ENCODE data around the gene SLC26A11.
"Not testable (repeated sequence)": the region's sequence is repeated elsewhere in the genome, so short reads cannot be mapped to it uniquely, and the experiment has no call there.

SLC26A11 gene

GRCh38 chr17:80219763-80220053 lies 519 bp upstream of the SLC26A11 start:
- DNase-seq, result no peak

DNA sequence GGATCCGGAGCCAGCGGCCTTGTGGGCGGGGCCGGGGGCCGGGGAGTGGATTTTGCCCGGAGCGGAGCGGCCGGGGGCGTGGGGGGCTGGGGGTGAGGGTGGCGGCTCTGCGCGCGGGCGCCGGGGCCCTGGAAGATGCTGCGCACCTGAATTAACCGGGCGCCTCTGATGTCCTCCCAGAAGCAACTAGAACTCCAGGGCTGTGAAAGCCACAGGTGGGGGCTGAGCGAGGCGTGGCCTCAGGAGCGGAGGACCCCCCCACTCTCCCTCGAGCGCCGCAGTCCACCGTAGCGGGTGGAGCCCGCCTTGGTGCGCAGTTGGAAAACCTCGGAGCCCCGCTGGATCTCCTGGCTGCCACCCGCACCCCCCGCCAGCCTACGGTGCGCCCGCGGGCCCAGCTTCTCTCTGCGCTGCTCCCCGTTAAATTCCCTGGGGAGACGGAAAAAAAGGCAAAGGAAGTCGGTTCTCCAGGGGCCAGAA lies 549 bp downstream of the SLC26A11 start:
- DNase-seq, result no peak

DNA sequence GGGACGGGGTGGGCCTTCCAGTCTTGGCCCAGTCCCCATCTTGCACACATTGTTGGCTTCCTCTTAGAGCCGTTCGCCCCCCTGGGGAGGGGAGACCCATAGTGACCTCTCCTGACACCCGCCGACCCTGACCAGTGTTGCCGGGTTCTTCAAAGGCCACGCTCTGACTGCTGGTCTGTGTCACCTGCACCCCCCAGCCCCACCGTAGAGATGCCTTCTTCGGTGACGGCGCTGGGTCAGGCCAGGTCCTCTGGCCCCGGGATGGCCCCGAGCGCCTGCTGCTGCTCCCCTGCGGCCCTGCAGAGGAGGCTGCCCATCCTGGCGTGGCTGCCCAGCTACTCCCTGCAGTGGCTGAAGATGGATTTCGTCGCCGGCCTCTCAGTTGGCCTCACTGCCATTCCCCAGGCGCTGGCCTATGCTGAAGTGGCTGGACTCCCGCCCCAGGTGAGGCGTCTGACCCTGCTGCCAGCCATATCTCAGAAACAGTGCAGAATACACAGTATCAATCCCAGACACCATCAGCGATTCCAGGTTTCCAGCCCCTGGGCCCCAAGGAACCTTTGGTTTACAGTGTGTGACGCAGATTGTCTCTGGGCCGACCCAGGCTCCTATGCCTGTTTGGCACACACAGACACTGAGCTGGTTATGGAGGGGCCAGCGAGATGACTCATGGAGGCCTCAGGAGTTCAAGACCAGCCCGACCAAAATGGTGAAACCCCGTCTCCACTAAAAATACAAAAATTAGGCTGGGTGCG lies 1.3 kb downstream of the SLC26A11 start:
- no peak for DNase-seq

DNA sequence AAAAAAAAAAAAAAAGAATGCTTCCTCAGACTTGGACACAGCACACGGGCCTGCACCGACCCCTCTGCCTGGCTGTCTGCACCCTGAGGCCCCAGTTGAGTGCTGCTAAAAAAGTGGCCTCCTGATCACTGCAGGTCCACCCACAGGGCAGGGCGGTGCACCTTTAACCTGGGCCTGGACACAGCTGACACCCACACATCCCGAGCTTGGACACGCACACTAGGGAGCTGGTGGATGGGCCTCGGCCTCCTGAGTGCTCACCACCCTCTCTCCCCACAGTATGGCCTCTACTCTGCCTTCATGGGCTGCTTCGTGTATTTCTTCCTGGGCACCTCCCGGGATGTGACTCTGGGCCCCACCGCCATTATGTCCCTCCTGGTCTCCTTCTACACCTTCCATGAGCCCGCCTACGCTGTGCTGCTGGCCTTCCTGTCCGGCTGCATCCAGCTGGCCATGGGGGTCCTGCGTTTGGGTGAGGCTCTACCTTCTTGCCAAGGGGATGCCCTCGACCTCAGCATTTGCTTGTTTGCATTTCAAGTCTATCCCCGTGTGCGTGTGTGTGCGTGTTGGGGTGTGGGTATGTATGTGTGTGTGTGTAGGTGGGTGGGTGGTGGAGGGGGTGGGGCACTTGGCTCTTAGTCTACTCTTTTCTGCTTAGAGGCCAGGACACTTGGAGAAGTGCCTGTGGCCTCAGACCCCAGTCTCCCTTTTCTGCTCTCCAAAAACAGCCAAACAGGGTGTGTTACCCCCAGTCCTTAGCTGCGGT lies 2.3 kb downstream of the SLC26A11 start:
- DNase-seq, result no peak

DNA sequence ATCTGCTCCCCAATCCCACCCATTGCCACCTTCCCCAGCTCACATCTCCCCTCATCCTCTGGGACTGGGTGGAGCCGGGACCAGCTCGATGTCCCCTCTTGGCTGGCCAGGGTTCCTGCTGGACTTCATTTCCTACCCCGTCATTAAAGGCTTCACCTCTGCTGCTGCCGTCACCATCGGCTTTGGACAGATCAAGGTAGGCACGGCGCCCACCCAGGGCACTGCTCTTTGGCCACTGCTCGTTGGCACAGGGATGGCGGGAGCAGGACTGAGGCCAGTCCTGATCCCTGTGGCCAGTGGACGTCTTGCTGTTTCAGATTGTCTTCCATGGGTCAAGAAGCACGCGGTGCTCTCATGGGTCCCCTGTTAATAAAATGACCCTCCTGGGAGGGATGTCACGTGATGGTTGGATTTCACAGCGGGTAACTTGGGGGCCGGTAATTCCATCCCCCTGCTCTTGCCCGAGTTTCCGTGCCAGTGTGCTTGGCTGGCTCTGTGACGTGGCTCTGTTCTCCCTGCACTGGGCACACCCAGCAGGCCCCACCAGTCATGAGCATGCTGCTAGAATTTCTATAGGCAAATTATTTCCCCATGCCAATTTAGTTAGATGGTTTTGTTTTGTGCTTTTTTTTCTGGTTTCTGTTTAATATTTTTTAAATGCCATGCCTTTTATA lies 3.1 kb downstream of the SLC26A11 start:
- DNase-seq, result no peak

- no peak for DNase-seq
Observed at GRCh38 chr17:80223838-80224497, 3.7 kb downstream of the SLC26A11 start.

DNA sequence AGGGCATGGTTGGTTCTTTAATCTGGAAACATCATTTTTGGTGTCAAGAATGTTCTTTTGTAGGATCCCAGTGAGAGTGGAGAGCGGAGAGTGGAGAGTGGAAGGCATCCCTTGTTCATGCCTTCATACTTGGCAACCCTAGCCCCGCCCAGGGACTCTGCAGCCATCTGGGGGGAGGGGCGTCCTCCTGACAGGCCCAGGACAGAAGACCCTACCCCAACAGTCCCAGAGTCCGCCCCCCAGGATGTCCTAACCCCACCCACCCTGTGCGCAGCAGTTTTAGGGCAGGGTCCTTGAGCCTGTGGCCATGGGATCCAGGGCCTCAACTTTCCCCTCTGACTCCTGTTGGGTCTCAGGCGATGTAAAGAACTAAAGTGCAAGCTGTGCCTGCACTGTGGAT lies 4.5 kb downstream of the SLC26A11 start:
- no peak for DNase-seq

DNA sequence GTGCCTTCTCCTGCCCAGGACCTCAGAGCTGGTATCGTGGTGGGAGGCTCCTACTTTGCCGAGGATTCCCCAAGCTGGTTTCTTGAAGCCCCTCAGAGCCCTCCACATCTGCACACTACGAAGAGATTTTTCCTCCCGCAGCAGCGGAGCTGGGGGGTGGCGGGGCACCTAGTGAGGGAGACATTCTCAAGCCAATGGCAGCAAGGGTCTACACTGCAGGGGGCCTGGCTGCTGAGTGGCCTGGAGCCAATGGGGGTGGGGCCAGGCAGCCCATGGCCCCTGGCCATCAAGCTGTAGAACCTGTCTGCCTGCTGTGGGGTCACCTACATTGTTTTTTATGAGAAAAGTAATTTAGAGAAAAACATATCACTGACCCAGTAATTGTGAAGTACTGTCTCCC lies 5.0 kb downstream of the SLC26A11 start:
- DNase-seq, result no peak

DNA sequence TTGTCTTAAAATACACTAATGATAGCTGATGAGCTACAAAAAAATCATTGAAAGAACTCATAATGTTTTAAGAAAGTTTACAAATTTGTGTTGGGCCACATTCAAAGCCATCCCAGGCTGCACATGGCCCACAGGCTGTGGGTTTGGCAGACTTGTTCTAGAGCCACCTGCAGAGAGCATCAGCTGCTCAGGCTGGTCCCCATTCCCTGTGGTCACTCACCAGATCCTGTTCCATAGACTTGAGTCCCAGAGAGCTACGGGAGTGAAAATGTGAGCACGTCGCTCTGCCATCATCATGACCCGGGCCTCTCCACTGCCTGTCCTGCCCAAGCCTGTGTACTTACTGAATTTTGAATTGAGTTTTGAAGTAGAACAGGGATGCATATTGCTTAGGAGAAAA lies 6.9 kb downstream of the SLC26A11 start:
- no peak for DNase-seq

- no peak for DNase-seq
Observed at GRCh38 chr17:80227666-80228065, 7.4 kb downstream of the SLC26A11 start.

GRCh38 chr17:80228477-80228876 lies 8.2 kb downstream of the SLC26A11 start:
- DNase-seq, result no peak

DNA sequence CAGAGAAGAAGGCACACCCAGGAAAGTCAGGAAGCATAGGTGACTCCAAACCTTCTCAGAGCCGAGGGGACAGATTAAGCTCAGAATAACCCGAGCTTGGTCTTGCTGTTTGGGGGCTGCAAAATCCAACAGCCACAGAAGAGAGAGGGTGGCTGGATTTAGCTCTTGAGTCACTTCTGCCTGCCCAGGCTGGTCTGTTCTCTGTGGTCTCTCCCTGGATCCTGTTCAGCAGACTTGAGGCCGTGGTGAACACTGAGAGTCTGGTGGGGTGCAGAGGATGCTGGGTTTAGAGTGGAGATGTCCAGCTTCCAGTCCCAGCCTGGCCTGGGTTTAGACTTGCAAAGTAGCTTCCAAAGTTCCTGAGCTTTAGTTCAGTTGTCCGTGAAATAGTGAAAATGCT lies 8.8 kb downstream of the SLC26A11 start:
- no peak for DNase-seq

DNA sequence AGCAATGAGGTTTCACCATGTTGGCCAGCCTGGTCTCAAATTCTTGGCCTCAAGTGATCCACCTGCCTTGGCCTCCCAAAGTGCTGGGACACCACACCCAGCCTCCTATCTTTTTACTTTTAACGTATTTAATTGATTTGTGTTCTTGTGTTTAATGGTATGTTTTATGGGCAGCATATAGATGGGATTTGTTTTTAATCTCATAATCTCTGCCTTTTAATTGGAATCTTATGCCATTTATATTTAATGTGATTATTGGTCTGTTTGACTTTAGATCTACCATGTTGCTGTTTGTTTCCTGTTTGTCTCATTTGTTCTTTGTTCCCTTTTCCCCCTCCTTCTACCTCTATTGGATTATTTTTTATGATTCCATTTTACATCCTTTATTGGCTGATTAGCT lies 12.2 kb downstream of the SLC26A11 start:
- no peak for DNase-seq

- DNase-seq, result no peak
Observed at GRCh38 chr17:80233202-80233601, 13.0 kb downstream of the SLC26A11 start.

- DNase-seq, result no peak
Observed at GRCh38 chr17:80236911-80237310, 16.7 kb downstream of the SLC26A11 start.

DNA sequence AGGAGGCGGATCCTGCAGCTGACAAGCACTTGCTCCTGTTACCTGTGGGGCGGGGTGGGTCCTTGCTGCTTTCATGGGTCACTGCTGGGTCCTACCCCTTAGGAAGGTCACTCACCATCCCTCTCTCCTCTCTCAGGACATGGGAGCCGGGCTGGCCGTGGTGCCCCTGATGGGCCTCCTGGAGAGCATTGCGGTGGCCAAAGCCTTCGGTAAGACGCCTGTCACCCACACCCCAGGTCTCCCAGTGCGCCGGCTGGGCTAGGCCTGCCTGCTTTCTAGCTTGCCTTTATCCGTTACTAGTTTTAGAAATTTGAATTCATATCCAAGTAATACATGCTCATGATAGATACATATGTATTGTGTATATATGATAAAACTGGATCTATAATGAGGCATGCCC lies 17.2 kb downstream of the SLC26A11 start:
- DNase-seq, result no peak

- DNase-seq, result no peak
Observed at GRCh38 chr17:80242505-80242904, 22.3 kb downstream of the SLC26A11 start.

GRCh38 chr17:80243526-80244433 lies 23.6 kb downstream of the SLC26A11 start:
- DNase-seq, result no peak

- not testable (repeated sequence) for DNase-seq
Observed at GRCh38 chr17:80244448-80244847, 24.2 kb downstream of the SLC26A11 start.

GRCh38 chr17:80244871-80245509 lies 24.8 kb downstream of the SLC26A11 start:
- no peak for DNase-seq

GRCh38 chr17:80245566-80246265 lies 25.5 kb downstream of the SLC26A11 start:
- DNase-seq, result no peak
